Activated CD4-positive, alpha-beta T cell treated with anti-CD3 and anti-CD28 coated beads for 36 hours (primary cell): ENCODE measurements around the gene FEV. TPM values are rescaled to one million over a fixed set of nuclear protein-coding genes. Genes with fewer than 3 reads are reported as not detected.

Source experiments
- ATAC-seq: fragments of 200-7000 bp; cut with Tn5 transposase; one replicate; pipeline ENCODE4 v1.10.0; 2021; ENCODE audit warnings: mild to moderate bottlenecking, moderate library complexity
- CTCF ChIA-PET: fragments of 350-600 bp; sonication (Branson Sonifier 250); formaldehyde crosslinking; loops from one replicate; lab custom pipeline; 2021; ENCODE audit warnings: antibody characterized with exemption; lab: Charles Lee
- POLR2A ChIA-PET: fragments of 350-600 bp; sonication (Branson Sonifier 250); formaldehyde crosslinking; loops from one replicate; lab custom pipeline; 2021; ENCODE audit warnings: antibody characterized with exemption, inconsistent platforms; lab: Charles Lee
- DNase-seq: peaks from one replicate; pipeline ENCODE4 v3.0.0-alpha.2; 2020
- H3K27ac Mint-ChIP-seq: one replicate; pipeline ENCODE4 v1.8.0; 2021; ENCODE audit warnings: mixed read lengths
- H3K27me3 Mint-ChIP-seq: one replicate; pipeline ENCODE4 v1.8.0; 2021; ENCODE audit warnings: mixed read lengths
- H3K36me3 Mint-ChIP-seq: one replicate; pipeline ENCODE4 v1.8.0; 2021; ENCODE audit warnings: low read depth, mixed read lengths
- H3K4me1 Mint-ChIP-seq: one replicate; pipeline ENCODE4 v1.8.0; 2021; ENCODE audit warnings: mixed read lengths
- H3K4me3 Mint-ChIP-seq: one replicate; pipeline ENCODE4 v1.8.0; 2021; ENCODE audit warnings: mild to moderate bottlenecking, moderate library complexity, mixed read lengths
- H3K9me3 Mint-ChIP-seq: one replicate; pipeline ENCODE4 v1.8.0; 2021; ENCODE audit warnings: low read depth, mixed read lengths
- intact Hi-C, 2 experiments: fragments of 100-400 bp; cut with DNase I in 1 of 2; cut with micrococcal nuclease in 1 of 2; formaldehyde crosslinking; loops; one replicate each; pipeline versions ENCODE4 v1.14.2 to v1.15.1; 2022 to 2024; cut with DNase I, micrococcal nuclease
- total RNA-seq, 2 experiments: library from RNA; stranded (reverse); gene quantifications; one replicate each; pipeline ENCODE4 v1.2.3, GENCODE V29; 2021

The FEV gene
- total RNA-seq, 2 experiments from 2014 or later, result not detected

- Mint-ChIP-seq H3K9me3 (no peaks in the 10 kb centered on the region), H3K4me3 (no peak overlapping the region), H3K27ac (no peak overlapping the region), H3K27me3 (peaks cover 5% of the 10 kb centered on the region), H3K4me1 (no peaks in the 10 kb centered on the region), H3K36me3 (no peaks in the 10 kb centered on the region)
- intact Hi-C loops, result no loop called here
- no peak for ATAC-seq
- no peak for DNase-seq
- POLR2A ChIA-PET, result interaction anchor here (0.6 kb wide), 2 partner anchors 30 to 450 kb away, joined by 3 read pairs; no protein-coding TSS in a partner anchor
- CTCF ChIA-PET, result interaction anchor here (0.9 to 2.3 kb wide), 5 partner anchors 12 to 129 kb away, joined by 3 to 8 read pairs (median 4); no protein-coding TSS in a partner anchor
Measured at GRCh38 chr2:219025637-219026585, 40.9 kb upstream of the FEV start.

GRCh38 chr2:219024059-219024458 lies 39.1 kb upstream of the FEV start:
- ATAC-seq (no peak), DNase-seq (no peak)
- CTCF ChIA-PET, result interaction anchor here (1.2 to 2.3 kb wide), 2 partner anchors 44 to 48 kb away, joined by 3 to 8 read pairs; no protein-coding TSS in a partner anchor
- POLR2A ChIA-PET, result no interaction called here
- Mint-ChIP-seq H3K9me3 (no peaks in the 10 kb centered on the region), H3K36me3 (no peaks in the 10 kb centered on the region), H3K27ac (no peak overlapping the region), H3K27me3 (peaks cover 3% of the 10 kb centered on the region), H3K4me3 (no peak overlapping the region), H3K4me1 (no peaks in the 10 kb centered on the region)
- intact Hi-C loops, result no loop called here

GRCh38 chr2:219023045-219023605 lies 38.1 kb upstream of the FEV start:
- POLR2A ChIA-PET, result no interaction called here
- DNase-seq, result no peak
- Mint-ChIP-seq H3K36me3 (no peaks in the 10 kb centered on the region), H3K27me3 (peaks cover 3% of the 10 kb centered on the region), H3K27ac (no peak overlapping the region), H3K4me3 (no peak overlapping the region), H3K4me1 (no peaks in the 10 kb centered on the region), H3K9me3 (no peaks in the 10 kb centered on the region)
- intact Hi-C loops, result no loop called here
- CTCF ChIA-PET, result interaction anchor here (0.7 kb wide), 1 partner anchor 94 kb away, joined by 3 read pairs; no protein-coding TSS in a partner anchor
- ATAC-seq, result no peak

GRCh38 chr2:219022616-219023015 lies 37.6 kb upstream of the FEV start:
- no peak for ATAC-seq
- Mint-ChIP-seq H3K36me3 (no peaks in the 10 kb centered on the region), H3K27me3 (peaks cover 3% of the 10 kb centered on the region), H3K4me3 (no peak overlapping the region), H3K4me1 (no peaks in the 10 kb centered on the region), H3K27ac (no peak overlapping the region), H3K9me3 (no peaks in the 10 kb centered on the region)
- ChIA-PET CTCF (no interaction called here), POLR2A (no interaction called here)
- DNase-seq, result no peak
- intact Hi-C loops, result no loop called here

GRCh38 chr2:219022041-219022440 lies 37.1 kb upstream of the FEV start:
- intact Hi-C loops, result no loop called here
- Mint-ChIP-seq H3K27ac (no peak overlapping the region), H3K4me3 (no peak overlapping the region), H3K9me3 (no peaks in the 10 kb centered on the region), H3K36me3 (no peaks in the 10 kb centered on the region), H3K27me3 (peaks cover 3% of the 10 kb centered on the region), H3K4me1 (no peaks in the 10 kb centered on the region)
- POLR2A ChIA-PET, result no interaction called here
- no peak for DNase-seq
- CTCF ChIA-PET, result interaction anchor here (0.7 kb wide), 1 partner anchor 698 kb away, joined by 3 read pairs; no protein-coding TSS in a partner anchor
- no peak for ATAC-seq

- H3K27me3 Mint-ChIP-seq, result peaks cover 3% of the 10 kb centered on the region
- H3K36me3 Mint-ChIP-seq, result no peaks in the 10 kb centered on the region
- DNase-seq (no peak), ATAC-seq (no peak)
- no peaks in the 10 kb centered on the region for H3K4me1 Mint-ChIP-seq
- POLR2A ChIA-PET, result no interaction called here
- H3K4me3 Mint-ChIP-seq, result no peak overlapping the region
- no peaks in the 10 kb centered on the region for H3K9me3 Mint-ChIP-seq
- intact Hi-C loops, result no loop called here
- no peak overlapping the region for H3K27ac Mint-ChIP-seq
- CTCF ChIA-PET, result interaction anchor here (0.6 to 0.7 kb wide), 2 partner anchors 25 to 698 kb away, joined by 3 read pairs; no protein-coding TSS in a partner anchor
Measured at GRCh38 chr2:219021591-219021990, 36.6 kb upstream of the FEV start.

GRCh38 chr2:219020604-219021365 lies 35.8 kb upstream of the FEV start:
- ChIA-PET CTCF (interaction anchor here (0.6 to 1.5 kb wide), 3 partner anchors 13 to 83 kb away, joined by 3 to 4 read pairs (median 4); no protein-coding TSS in a partner anchor), POLR2A (no interaction called here)
- Mint-ChIP-seq H3K4me1 (no peaks in the 10 kb centered on the region), H3K27me3 (peaks cover 3% of the 10 kb centered on the region), H3K9me3 (no peaks in the 10 kb centered on the region), H3K27ac (no peak overlapping the region), H3K36me3 (no peaks in the 10 kb centered on the region), H3K4me3 (no peak overlapping the region)
- intact Hi-C loops, result no loop called here
- DNase-seq (no peak), ATAC-seq (no peak)

GRCh38 chr2:219019436-219019835 lies 34.5 kb upstream of the FEV start:
- H3K27ac Mint-ChIP-seq, result no peak overlapping the region
- CTCF ChIA-PET, result interaction anchor here (0.7 to 1.5 kb wide), 3 partner anchors 10 to 85 kb away, joined by 4 to 6 read pairs (median 4); no protein-coding TSS in a partner anchor
- POLR2A ChIA-PET, result no interaction called here

GRCh38 chr2:219018726-219019125 lies 33.7 kb upstream of the FEV start:
- Mint-ChIP-seq H3K27ac (no peak overlapping the region), H3K36me3 (no peaks in the 10 kb centered on the region), H3K4me1 (no peaks in the 10 kb centered on the region), H3K9me3 (no peaks in the 10 kb centered on the region), H3K27me3 (peaks cover 11% of the 10 kb centered on the region), H3K4me3 (no peak overlapping the region)
- CTCF ChIA-PET, result interaction anchor here (0.7 kb wide), 2 partner anchors 11 to 12 kb away, joined by 3 to 4 read pairs; no protein-coding TSS in a partner anchor
- POLR2A ChIA-PET, result no interaction called here
- DNase-seq (no peak), ATAC-seq (no peak)
- intact Hi-C loops, result no loop called here

More at GRCh38 chr2:219019436-219019835, 34.5 kb upstream of the FEV start:
- ATAC-seq, result no peak
- Mint-ChIP-seq H3K36me3 (no peaks in the 10 kb centered on the region), H3K4me1 (no peaks in the 10 kb centered on the region), H3K4me3 (no peak overlapping the region), H3K27me3 (peaks cover 11% of the 10 kb centered on the region), H3K9me3 (no peaks in the 10 kb centered on the region)
- DNase-seq, result no peak
- intact Hi-C loops, result no loop called here

GRCh38 chr2:219018286-219018685 lies 33.3 kb upstream of the FEV start:
- H3K4me1 Mint-ChIP-seq, result no peaks in the 10 kb centered on the region
- intact Hi-C loops, result no loop called here
- no peaks in the 10 kb centered on the region for H3K9me3 Mint-ChIP-seq
- POLR2A ChIA-PET, result no interaction called here
- H3K4me3 Mint-ChIP-seq, result no peak overlapping the region
- DNase-seq, result no peak
- peaks cover 11% of the 10 kb centered on the region for H3K27me3 Mint-ChIP-seq
- ATAC-seq, result no peak
- CTCF ChIA-PET, result interaction anchor here (0.7 kb wide), 1 partner anchor 12 kb away, joined by 3 read pairs; no protein-coding TSS in a partner anchor
- H3K27ac Mint-ChIP-seq, result no peak overlapping the region
- no peaks in the 10 kb centered on the region for H3K36me3 Mint-ChIP-seq
